H1 (cell line): ENCODE data around the gene SPN. TPM values are rescaled to one million over a fixed set of nuclear protein-coding genes. Genes with fewer than 3 reads are reported as not detected.

ENCODE experiments used
- CTCF ChIA-PET: fragments of 300-600 bp; sonication (Branson Sonifier 250); formaldehyde crosslinking; loops from one replicate; lab custom pipeline; 2021; ENCODE audit not compliant: partially characterized antibody; lab: Charles Lee
- POLR2A ChIA-PET: fragments of 300-600 bp; sonication (Branson Sonifier 250); formaldehyde crosslinking; loops from one replicate; lab custom pipeline; 2021; ENCODE audit warnings: inconsistent platforms; ENCODE audit not compliant: partially characterized antibody; lab: Charles Lee
- DNase-seq, 2 experiments: peaks; one replicate each; pipeline versions ENCODE4 v3.0.0 to v3.0.0-alpha.2; 2010 to 2022; ENCODE audit warnings: low spot score in 2 of 2, low read depth in 1 of 2, mixed read lengths in 1 of 2
- FAIRE-seq: peaks from 2 replicates; lab custom pipeline; 2011; peaks lifted over from hg19 to GRCh38; lab: Jason Lieb, UNC
- H2AFZ ChIP-seq: 2 replicates; pipeline ENCODE4 v1.8.1; 2012; ENCODE audit warnings: low read length, inconsistent platforms
- H2AK5ac ChIP-seq: 2 replicates; pipeline ENCODE4 v1.6.1; 2013; ENCODE audit warnings: low read depth, low read length
- H2BK120ac ChIP-seq: replicated peaks from 2 replicates; pipeline ENCODE3; 2013; ENCODE audit warnings: low read depth, low read length, inconsistent platforms
- H2BK12ac ChIP-seq: 2 replicates; pipeline ENCODE4 v1.6.1; 2013; ENCODE audit warnings: low read depth, low read length
- H2BK15ac ChIP-seq: 2 replicates; pipeline ENCODE4 v1.6.1; 2013; ENCODE audit warnings: low read length
- H2BK20ac ChIP-seq: 2 replicates; pipeline ENCODE4 v1.6.1; 2013; ENCODE audit warnings: low read length
- H2BK5ac ChIP-seq: 2 replicates; pipeline ENCODE4 v1.6.1; 2013; ENCODE audit warnings: low read depth, low read length
- H3K14ac ChIP-seq: 2 replicates; pipeline ENCODE4 v1.6.1; 2013; ENCODE audit warnings: inconsistent platforms; ENCODE audit not compliant: insufficient read length
- H3K18ac ChIP-seq: 2 replicates; pipeline ENCODE4 v1.6.1; 2013; ENCODE audit warnings: low read length; ENCODE audit errors: extremely low read depth
- H3K23ac ChIP-seq: 2 replicates; pipeline ENCODE4 v1.6.1; 2013; ENCODE audit warnings: inconsistent platforms; ENCODE audit not compliant: insufficient read length
- H3K23me2 ChIP-seq: 2 replicates; pipeline ENCODE4 v1.6.1; 2013; ENCODE audit warnings: low read depth, low read length
- H3K27ac ChIP-seq: 2 replicates; pipeline ENCODE4 v1.6.1; 2011; ENCODE audit warnings: low read depth, low read length, inconsistent platforms
- H3K27me3 ChIP-seq, 4 experiments: replicated peaks in 1 of 4; 1 replicate in 1 of 4; 2 replicates in 3 of 4; pipeline versions ENCODE4 v1.6.1 to v1.8.1; 2011 to 2013; ENCODE audit warnings: low read length in 3 of 4, mild to moderate bottlenecking in 3 of 4, inconsistent platforms in 2 of 4, mixed read lengths in 2 of 4, moderate library complexity in 1 of 4; ENCODE audit not compliant: control insufficient read depth in 3 of 4, insufficient read depth in 3 of 4; ENCODE audit errors: extremely low read depth in 1 of 4
- H3K36me3 ChIP-seq, 4 experiments: 2 replicates each; pipeline versions ENCODE4 v1.6.1 to v1.8.1; 2011 to 2013; ENCODE audit warnings: mild to moderate bottlenecking in 4 of 4, low read length in 3 of 4, moderate library complexity in 2 of 4, control low read depth in 1 of 4, inconsistent platforms in 1 of 4; ENCODE audit not compliant: insufficient read depth in 4 of 4, control insufficient read depth in 2 of 4
- H3K4ac ChIP-seq: replicated peaks from 2 replicates; pipeline ENCODE3; 2013; ENCODE audit warnings: low read length, low read depth, mixed read lengths, inconsistent platforms; ENCODE audit not compliant: insufficient read length
- H3K4me1 ChIP-seq, 4 experiments: replicated peaks in 1 of 4; 1 replicate in 1 of 4; 2 replicates in 3 of 4; pipeline versions ENCODE4 v1.6.1 to v1.8.1; 2011 to 2013; ENCODE audit warnings: low read length in 3 of 4, inconsistent platforms in 2 of 4, mixed read lengths in 1 of 4; ENCODE audit not compliant: insufficient read depth in 4 of 4, control insufficient read depth in 3 of 4
- H3K4me2 ChIP-seq, 2 experiments: 2 replicates each; pipeline versions ENCODE4 v1.6.1 to v1.8.1; 2011 to 2013; ENCODE audit warnings: low read depth in 2 of 2, low read length in 2 of 2, control low read depth in 1 of 2, inconsistent platforms in 1 of 2, mild to moderate bottlenecking in 1 of 2; ENCODE audit not compliant: insufficient read depth in 1 of 2
- H3K4me3 ChIP-seq, 4 experiments: fragments of 200-600, 300-600 bp in 1 of 4; sonication (generic), shearing (Covaris generic), sonication (Bioruptor Twin) in 1 of 4; 2 replicates each; pipeline versions ENCODE4 v1.5.1 to v1.8.1; 2011 to 2016; ENCODE audit warnings: low read length in 4 of 4, low read depth in 3 of 4, control low read depth in 2 of 4, inconsistent platforms in 2 of 4, mild to moderate bottlenecking in 2 of 4, mixed read lengths in 1 of 4, moderate library complexity in 1 of 4; ENCODE audit not compliant: insufficient read depth in 2 of 4; ENCODE audit errors: extremely low read depth in 1 of 4
- H3K56ac ChIP-seq: replicated peaks from 2 replicates; pipeline ENCODE3; 2013; ENCODE audit warnings: low read depth, mild to moderate bottlenecking, mixed read lengths, low read length, inconsistent platforms; ENCODE audit not compliant: insufficient read length
- H3K79me1 ChIP-seq: 2 replicates; pipeline ENCODE4 v1.6.1; 2013; ENCODE audit warnings: low read depth, low read length, control low read depth
- H3K79me2 ChIP-seq, 2 experiments: 2 replicates each; pipeline versions ENCODE4 v1.6.1 to v1.8.1; 2012 to 2013; ENCODE audit warnings: low read length in 2 of 2, mild to moderate bottlenecking in 2 of 2, inconsistent platforms in 1 of 2; ENCODE audit not compliant: insufficient read depth in 2 of 2, control insufficient read depth in 1 of 2
- H3K9ac ChIP-seq, 4 experiments: replicated peaks in 1 of 4; 1 replicate in 1 of 4; 2 replicates in 3 of 4; pipeline versions ENCODE4 v1.6.1 to v1.8.1; 2011 to 2013; ENCODE audit warnings: low read depth in 3 of 4, low read length in 3 of 4, control low read depth in 2 of 4, mild to moderate bottlenecking in 2 of 4, moderate library complexity in 2 of 4, inconsistent platforms in 1 of 4; ENCODE audit errors: extremely low read depth in 1 of 4
- H3K9me3 ChIP-seq, 2 experiments: 2 replicates each; pipeline versions ENCODE4 v1.6.1 to v1.8.1; 2012 to 2013; ENCODE audit warnings: mild to moderate bottlenecking in 2 of 2, moderate library complexity in 2 of 2, control low read depth in 1 of 2, inconsistent platforms in 1 of 2, low read depth in 1 of 2, low read length in 1 of 2, mixed read lengths in 1 of 2; ENCODE audit not compliant: insufficient read depth in 2 of 2
- H4K20me1 ChIP-seq, 2 experiments: replicated peaks in 1 of 2; 2 replicates each; pipeline versions ENCODE3 to v1.8.1; 2011 to 2013; ENCODE audit warnings: inconsistent platforms in 2 of 2, low read length in 2 of 2, mild to moderate bottlenecking in 1 of 2; ENCODE audit not compliant: insufficient read depth in 2 of 2, control insufficient read depth in 1 of 2
- H4K5ac ChIP-seq: 2 replicates; pipeline ENCODE4 v1.6.1; 2013; ENCODE audit warnings: low read length, low read depth, mixed read lengths, inconsistent platforms; ENCODE audit not compliant: insufficient read length
- H4K8ac ChIP-seq: 2 replicates; pipeline ENCODE4 v1.8.0; 2013; ENCODE audit warnings: mild to moderate bottlenecking, moderate library complexity, low read length, inconsistent platforms; ENCODE audit not compliant: insufficient read depth; ENCODE audit errors: extremely low read depth
- H4K91ac ChIP-seq: replicated peaks from 2 replicates; pipeline ENCODE3; 2013; ENCODE audit warnings: low read length, mixed read lengths, inconsistent platforms; ENCODE audit not compliant: insufficient read length
- CTBP2 ChIP-seq: IDR thresholded peaks from 2 replicates; pipeline ENCODE4 v1.7.0; 2011; ENCODE audit warnings: borderline replicate concordance, mild to moderate bottlenecking, moderate library complexity, mixed read lengths, low read length; ENCODE audit not compliant: insufficient read depth, insufficient read length
- EZH2 ChIP-seq: fragments of 200-600 bp; sonication (generic); IDR thresholded peaks from 2 replicates; pipeline ENCODE4 v1.7.1; 2012; ENCODE audit warnings: low read depth, mild to moderate bottlenecking, moderate library complexity, low read length, inconsistent platforms; ENCODE audit not compliant: severe bottlenecking
- FOSL1 ChIP-seq: IDR thresholded peaks from 2 replicates; pipeline ENCODE4 v1.6.1; 2011; ENCODE audit warnings: mild to moderate bottlenecking, low read depth, low read length, moderate library complexity; ENCODE audit not compliant: insufficient read depth
- GTF2F1 ChIP-seq: IDR thresholded peaks from 2 replicates; pipeline ENCODE4 v1.6.1; 2012; ENCODE audit warnings: low read depth, low read length, improper control_type of control experiment, borderline replicate concordance
- JUN ChIP-seq: IDR thresholded peaks from 2 replicates; pipeline ENCODE4 v1.6.1; 2011; ENCODE audit warnings: low read depth, mild to moderate bottlenecking, improper control_type of control experiment, low read length
- MAFK ChIP-seq: IDR thresholded peaks from 2 replicates; pipeline ENCODE4 v1.6.1; 2012; ENCODE audit warnings: low read depth, mild to moderate bottlenecking, improper control_type of control experiment, low read length
- POU5F1 ChIP-seq: IDR thresholded peaks from 2 replicates; pipeline ENCODE4 v1.6.1; 2011; ENCODE audit warnings: low read depth, mild to moderate bottlenecking, low read length, moderate library complexity
- RNF2 ChIP-seq: fragments of 200-900, 300-1000 bp; sonication (generic); IDR thresholded peaks from 2 replicates; pipeline ENCODE4 v1.7.1; 2016; ENCODE audit warnings: borderline replicate concordance, low read depth, mild to moderate bottlenecking, antibody characterized with exemption, low read length; ENCODE audit not compliant: poor library complexity, severe bottlenecking; ENCODE audit errors: missing control alignments
- SP2 ChIP-seq: IDR thresholded peaks from 2 replicates; pipeline ENCODE4 v1.6.1; 2012; ENCODE audit warnings: mild to moderate bottlenecking, low read length, inconsistent platforms
- WGBS, 2 experiments: shearing (Covaris generic) in 1 of 2; methylation state at CpG; one replicate each; pipeline versions ENCODE4 v1.1.6 to v1.1.7; 2013 to 2015; ENCODE audit warnings: low lambda C conversion rate in 2 of 2, mixed read lengths in 2 of 2, inconsistent platforms in 1 of 2, low coverage in 1 of 2, missing lambda C conversion rate in 1 of 2; ENCODE audit not compliant: insufficient replicate concordance in 2 of 2, insufficient coverage in 1 of 2, insufficient read length in 1 of 2; ENCODE audit errors: extremely low coverage in 1 of 2, missing lambda C conversion rate in 1 of 2; 5-methylcytosine and 5-hydroxymethylcytosine counted together
- polyA plus RNA-seq, 7 experiments: library from polyadenylated mRNA; depleted of rRNA in 3 of 7; stranded (reverse) in 5 of 7; unstranded in 2 of 7; fragments of >200 nt in 5 of 7; fragments of 200-250 nt in 2 of 7; gene quantifications; 1 replicate in 5 of 7; 2 replicates in 1 of 7; 4 replicates in 1 of 7; pipeline versions ENCODE4 v1.2.1 to v1.2.3, GENCODE V29; 2011 to 2013; ENCODE audit warnings: missing spikeins in 2 of 7, mixed read lengths in 2 of 7
- total RNA-seq: library from RNA; stranded (reverse); fragmentation: NEBNext Ultra II Directional; extraction: Animal tissue kit (Norgen Biotek cat#: 25700); gene quantifications from 2 replicates; pipeline ENCODE4 v1.2.1, GENCODE V29; 2021

The SPN gene
- total and polyA plus RNA-seq, 2 of the 8 experiments (the other 6 are each of a cell fraction or from before 2014, with no cell fraction given) = 1.5 to 1.8 TPM

DNA sequence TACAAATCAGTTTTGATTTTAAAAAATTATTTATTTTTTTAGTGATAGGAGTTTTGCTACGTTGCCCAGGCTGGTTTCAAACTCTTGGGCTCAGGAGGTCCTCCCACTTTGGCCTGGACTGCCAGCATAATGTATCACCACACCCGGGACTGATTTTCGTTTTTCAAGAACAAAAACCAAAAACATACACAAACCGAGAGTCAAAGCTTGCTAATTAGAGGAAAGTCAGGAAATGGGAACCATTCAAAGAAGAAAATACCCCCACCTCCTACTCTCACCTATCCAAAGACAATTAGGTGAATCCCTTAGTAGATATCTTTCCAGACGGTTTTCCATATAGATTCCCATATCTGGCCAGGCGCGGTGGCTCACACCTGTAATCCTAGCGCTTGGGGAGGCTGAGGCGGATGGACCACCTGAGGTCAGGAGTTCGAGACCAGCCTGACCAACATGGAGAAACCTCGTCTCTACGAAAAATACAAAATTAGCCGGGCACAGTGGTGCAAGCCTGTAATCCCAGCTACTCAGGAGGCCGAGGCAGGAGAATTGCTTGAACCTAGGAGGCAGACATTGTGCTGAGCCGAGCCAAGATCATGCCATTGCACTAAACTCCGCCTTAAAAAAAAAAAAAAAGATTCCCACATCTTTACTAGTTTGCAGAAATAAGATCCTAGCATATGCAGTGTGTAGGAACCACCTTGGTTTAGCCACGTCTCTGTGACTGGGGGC lies 883 bp upstream of the SPN start:
- Histone ChIP-seq H3K4ac (no peak overlapping the region), H3K23ac (no peak overlapping the region), H2BK12ac (no peak overlapping the region), H3K23me2 (no peaks in the 10 kb centered on the region; the same call in 1 of the 2 replicates), H3K4me2 (no peak overlapping the region), H3K27me3 (no peaks in the 10 kb centered on the region; a peak in 1 of 7 replicates), H4K8ac (no peak overlapping the region), H3K79me2 (no peaks in the 10 kb centered on the region), H2BK120ac (no peak overlapping the region), H3K9me3 (no peaks in the 10 kb centered on the region), H3K4me3 (no peak overlapping the region), H4K91ac (no peak overlapping the region), H3K14ac (no peak overlapping the region), H4K20me1 (no peaks in the 10 kb centered on the region), H3K36me3 (no peaks in the 10 kb centered on the region), H2BK15ac (no peak overlapping the region), H2AK5ac (no peak overlapping the region), H4K5ac (no peak overlapping the region), H3K18ac (peak overlapping the region; percentile 19; the same call in 1 of the 2 replicates), H3K56ac (no peak overlapping the region), H2BK20ac (no peak overlapping the region), H3K9ac (no peak overlapping the region), H3K79me1 (no peaks in the 10 kb centered on the region), H3K27ac (no peak overlapping the region), H3K4me1 (peaks cover 0 to 20% (median 13%) of the 10 kb centered on the region in 4 experiments; a peak in 6 of 7 replicates), H2BK5ac (0 out of 2 replicates have a peak overlapping the region, but pooled peaks have one; percentile 5), H2AFZ (no peak overlapping the region)
- WGBS, 2 experiments = 88% methylated on average over 17 of the region's 17 CpGs; no CpG with 5 or more reads in 1 of the 2 experiments
- ChIA-PET CTCF (interaction anchor here (1.0 to 2.1 kb wide), 3 partner anchors 12 to 36 kb away, joined by 3 to 5 read pairs (median 3); no protein-coding TSS in a partner anchor), POLR2A (interaction anchor here (0.9 to 2.3 kb wide), 3 partner anchors 17 to 48 kb away, joined by 3 to 6 read pairs (median 4); no protein-coding TSS in a partner anchor)
- DNase-seq (no peak), FAIRE-seq (no peak)
- TF ChIP-seq EZH2 = no peak
- TF ChIP-seq CTBP2 = no peak
- no peak for TF ChIP-seq MAFK
- no peak for TF ChIP-seq JUN
- TF ChIP-seq GTF2F1 = no peak
- TF ChIP-seq RNF2 = no peak
- no peak for TF ChIP-seq POU5F1
- TF ChIP-seq FOSL1 = no peak
- TF ChIP-seq SP2 = no peak
